GM19468 (cell line): ENCODE results near the gene ARL16.
"Not testable (repeated sequence)": the region's sequence is repeated elsewhere in the genome, so short reads cannot be mapped to it uniquely, and the experiment has no call there.

Experiments used
- ATAC-seq: cut with Tn5 transposase; IDR thresholded peaks from one replicate; pipeline ENCODE4 v1.9.1; 2021; ENCODE audit warnings: mild to moderate bottlenecking, moderate library complexity, moderate number of reproducible peaks; ENCODE audit not compliant: unreplicated experiment; ENCODE audit errors: extremely low read depth

Gene ARL16

GRCh38 chr17:81696218-81696941, 12.8 kb upstream of the ARL16 start:
- ATAC-seq: no peak

GRCh38 chr17:81695801-81696200, 12.2 kb upstream of the ARL16 start:
- no peak for ATAC-seq

GRCh38 chr17:81695211-81695610, 11.6 kb upstream of the ARL16 start:
- ATAC-seq: no peak

GRCh38 chr17:81694810-81695209, 11.2 kb upstream of the ARL16 start:
- no peak for ATAC-seq

- no peak for ATAC-seq
These were observed 10.1 kb upstream of the ARL16 start for GRCh38 chr17:81693509-81694210.

- no peak for ATAC-seq
These were observed 8.0 kb upstream of the ARL16 start for GRCh38 chr17:81691608-81692007.

- no peak for ATAC-seq
These were observed 7.6 kb upstream of the ARL16 start for GRCh38 chr17:81691196-81691595.

GRCh38 chr17:81690549-81690948, 7.0 kb upstream of the ARL16 start:
- ATAC-seq: no peak

- ATAC-seq: no peak
These were observed 6.5 kb upstream of the ARL16 start for GRCh38 chr17:81690066-81690465.

GRCh38 chr17:81688616-81689015, 5.0 kb upstream of the ARL16 start:
- no peak for ATAC-seq

- ATAC-seq: no peak
These were observed 4.4 kb upstream of the ARL16 start for GRCh38 chr17:81687770-81688541.

GRCh38 chr17:81686614-81687013, 3.0 kb upstream of the ARL16 start:
- no peak for ATAC-seq

GRCh38 chr17:81685108-81685507, 1.5 kb upstream of the ARL16 start:
- ATAC-seq: no peak

GRCh38 chr17:81684442-81684911, 880 bp upstream of the ARL16 start:
- ATAC-seq: no peak

- ATAC-seq: no peak
These were observed 401 bp downstream of the ARL16 start for GRCh38 chr17:81683208-81683583.

- ATAC-seq: no peak
These were observed 911 bp downstream of the ARL16 start for GRCh38 chr17:81682565-81683207.

- ATAC-seq: no peak
These were observed 1.9 kb downstream of the ARL16 start for GRCh38 chr17:81681672-81682071.

GRCh38 chr17:81680150-81680549, 3.4 kb downstream of the ARL16 start:
- ATAC-seq: no peak

GRCh38 chr17:81676906-81677305, 6.7 kb downstream of the ARL16 start:
- no peak for ATAC-seq

- not testable (repeated sequence) for ATAC-seq
These were observed 7.9 kb downstream of the ARL16 start for GRCh38 chr17:81675515-81676221.
